ENCODE data around the gene ARFGEF3. TPM values are rescaled to one million over a fixed set of nuclear protein-coding genes. Genes with fewer than 3 reads are reported as not detected.

Gene ARFGEF3
- total RNA-seq, 1 donor from 2014 or later: 9.5 TPM

- no peak for DNase-seq (ENCODE audit: low read depth)
- no peak overlapping the region for H3K4me3 ChIP-seq (ENCODE audit: low read depth, low read length)
- TF ChIP-seq CTCF (conservative IDR thresholded peaks at IDR 0.05; ENCODE audit: low read depth, low read length): no peak
Observed at GRCh38 chr6:138201836-138202235, 40.1 kb downstream of the ARFGEF3 start.

DNA sequence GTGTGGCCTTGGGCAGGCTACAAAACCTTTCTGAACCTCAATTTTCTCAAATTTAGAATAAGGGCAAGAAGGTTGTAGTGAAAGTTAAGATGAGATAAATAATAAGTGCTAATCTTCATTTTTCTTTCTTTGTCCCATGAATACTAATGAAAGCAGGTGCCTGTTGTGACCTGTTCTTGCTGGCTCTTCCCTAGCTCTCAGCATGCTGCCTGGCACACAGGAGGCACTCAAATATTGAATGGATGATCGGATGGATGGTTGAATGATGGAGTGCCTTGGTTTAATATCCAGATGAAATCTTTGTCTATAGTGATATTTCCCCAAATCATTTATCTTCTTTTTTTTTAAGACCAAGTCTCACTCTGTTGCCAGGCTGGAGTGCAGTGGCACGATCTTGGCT, 41.6 kb downstream of the ARFGEF3 start:
- no peak overlapping the region for H3K4me3 ChIP-seq (ENCODE audit: low read depth, low read length)
- TF ChIP-seq CTCF (conservative IDR thresholded peaks at IDR 0.05; ENCODE audit: low read depth, low read length): no peak
- DNase-seq (ENCODE audit: low read depth): no peak

GRCh38 chr6:138204303-138204702, 42.6 kb downstream of the ARFGEF3 start:
- H3K4me3 ChIP-seq (ENCODE audit: low read depth, low read length): no peak overlapping the region
- TF ChIP-seq CTCF (conservative IDR thresholded peaks at IDR 0.05; ENCODE audit: low read depth, low read length): no peak
- no peak for DNase-seq (ENCODE audit: low read depth)

GRCh38 chr6:138204792-138205384, 43.1 kb downstream of the ARFGEF3 start:
- DNase-seq (ENCODE audit: low read depth): no peak
- no peak overlapping the region for H3K4me3 ChIP-seq (ENCODE audit: low read depth, low read length)
- no peak for TF ChIP-seq CTCF (conservative IDR thresholded peaks at IDR 0.05; ENCODE audit: low read depth, low read length)

- no peak for TF ChIP-seq CTCF (conservative IDR thresholded peaks at IDR 0.05; ENCODE audit: low read depth, low read length)
- no peak for DNase-seq (ENCODE audit: low read depth)
Observed at GRCh38 chr6:138205437-138206094, 43.8 kb downstream of the ARFGEF3 start.

DNA sequence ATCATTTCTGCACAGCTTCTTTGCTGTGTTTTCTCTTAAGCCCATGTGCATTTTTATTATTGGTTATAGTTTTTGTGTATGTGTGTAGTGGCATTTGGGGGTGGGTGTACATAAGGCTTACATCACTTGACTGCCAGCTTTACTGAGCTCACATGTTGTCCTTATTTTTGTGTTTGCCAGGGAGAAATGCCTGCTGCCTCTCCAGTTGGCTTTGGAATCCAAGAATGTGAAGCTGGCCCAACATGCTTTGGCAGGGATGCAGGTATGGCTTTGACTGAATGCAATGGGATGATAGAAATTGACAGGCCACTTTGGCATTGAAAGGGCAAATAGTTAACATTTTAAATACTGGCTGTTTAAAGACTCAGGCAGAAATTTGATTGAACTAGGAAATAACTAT, 45.1 kb downstream of the ARFGEF3 start:
- no peak for TF ChIP-seq CTCF (conservative IDR thresholded peaks at IDR 0.05; ENCODE audit: low read depth, low read length)
- no peak for DNase-seq (ENCODE audit: low read depth)
- H3K4me3 ChIP-seq (ENCODE audit: low read depth, low read length): no peak overlapping the region

More at GRCh38 chr6:138205437-138206094, 43.8 kb downstream of the ARFGEF3 start:
- no peak overlapping the region for H3K4me3 ChIP-seq (ENCODE audit: low read depth, low read length)
